Dedifferentiated amniotic fluid mesenchymal stem cell (primary cell): ENCODE data around the gene CDC5L.
"Not testable (repeated sequence)": the region's sequence is repeated elsewhere in the genome, so short reads cannot be mapped to it uniquely, and the experiment has no call there.

Source experiments
- DNase-seq: peaks from one replicate; pipeline ENCODE4 v3.0.0-alpha.2; 2016; ENCODE audit errors: extremely low spot score

The CDC5L gene

GRCh38 chr6:44415449-44415848 lies 27.9 kb downstream of the CDC5L start:
- no peak for DNase-seq

GRCh38 chr6:44415873-44416502 lies 28.5 kb downstream of the CDC5L start:
- no peak for DNase-seq

- DNase-seq, result no peak
These were observed 35.0 kb downstream of the CDC5L start for GRCh38 chr6:44422531-44422930.

GRCh38 chr6:44423306-44423705 lies 35.8 kb downstream of the CDC5L start:
- no peak for DNase-seq

- DNase-seq, result no peak
These were observed 38.4 kb downstream of the CDC5L start for GRCh38 chr6:44425951-44426350.

GRCh38 chr6:44428682-44429081 lies 41.2 kb downstream of the CDC5L start:
- peak; percentile 24 for DNase-seq

GRCh38 chr6:44430326-44430725 lies 42.8 kb downstream of the CDC5L start:
- DNase-seq, result no peak

- DNase-seq, result peak; percentile 61
These were observed 43.7 kb downstream of the CDC5L start for GRCh38 chr6:44431118-44431725.

- DNase-seq, result no peak
These were observed 44.7 kb downstream of the CDC5L start for GRCh38 chr6:44432227-44432626.

- no peak for DNase-seq
These were observed 45.2 kb downstream of the CDC5L start for GRCh38 chr6:44432726-44433125.

GRCh38 chr6:44435500-44435899 lies 48.0 kb downstream of the CDC5L start:
- DNase-seq, result no peak

GRCh38 chr6:44438827-44439226 lies 51.3 kb downstream of the CDC5L start:
- no peak for DNase-seq

GRCh38 chr6:44439270-44440045 lies 52.0 kb downstream of the CDC5L start:
- peak; percentile 67 for DNase-seq

- no peak for DNase-seq
These were observed 53.8 kb downstream of the CDC5L start for GRCh38 chr6:44441091-44441855.

GRCh38 chr6:44442236-44442635 lies 54.7 kb downstream of the CDC5L start:
- DNase-seq, result no peak

- no peak for DNase-seq
These were observed 55.4 kb downstream of the CDC5L start for GRCh38 chr6:44442833-44443444.

GRCh38 chr6:44444853-44445252 lies 57.3 kb downstream of the CDC5L start:
- DNase-seq, result no peak

GRCh38 chr6:44446626-44447300 lies 59.3 kb downstream of the CDC5L start:
- peak; percentile 47 for DNase-seq

- DNase-seq, result not testable (repeated sequence)
These were observed 61.7 kb downstream of the CDC5L start for GRCh38 chr6:44449181-44449580.

- DNase-seq, result no peak
These were observed 64.5 kb downstream of the CDC5L start for GRCh38 chr6:44451803-44452695.
